GM12864 (cell line): ENCODE results near the gene CHCHD3.

Experiments used
- DNase-seq: peaks from one replicate; pipeline ENCODE4 v3.0.0-alpha.2; 2011; ENCODE audit warnings: low read depth
- H3K4me3 ChIP-seq: 2 replicates; pipeline ENCODE4 v1.5.1; 2011; ENCODE audit warnings: mild to moderate bottlenecking, low read depth, low read length, control low read depth
- TF ChIP-seq, protein P1 (sequence below): IDR thresholded peaks from 2 replicates; pipeline ENCODE4 v1.5.1; 2011; ENCODE audit warnings: low read depth, mild to moderate bottlenecking, moderate library complexity, low read length, control low read depth, inconsistent platforms; ENCODE audit errors: missing control alignments

CHCHD3 gene

DNA sequence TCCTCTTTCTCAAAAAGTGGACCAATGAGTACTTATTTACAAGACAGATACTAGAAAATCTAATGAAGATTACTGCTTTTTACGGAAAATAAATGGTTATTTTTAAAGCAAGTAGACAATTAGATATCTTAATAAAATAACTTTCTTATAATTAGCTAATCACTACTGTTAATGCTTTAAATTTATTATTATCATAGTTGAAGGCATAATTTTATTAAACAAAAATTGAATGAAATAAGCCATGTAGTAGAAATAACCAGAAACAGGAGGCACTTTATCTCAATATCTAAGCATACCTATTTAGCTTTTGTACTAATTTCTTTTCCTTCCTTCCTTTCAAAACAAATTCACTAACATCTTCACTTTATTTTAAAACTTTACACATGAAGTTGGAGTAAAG, 134.9 kb downstream of the CHCHD3 start:
- DNase-seq = no peak
- H3K4me3 ChIP-seq = no peak overlapping the region
- TF ChIP-seq, protein P1, sequence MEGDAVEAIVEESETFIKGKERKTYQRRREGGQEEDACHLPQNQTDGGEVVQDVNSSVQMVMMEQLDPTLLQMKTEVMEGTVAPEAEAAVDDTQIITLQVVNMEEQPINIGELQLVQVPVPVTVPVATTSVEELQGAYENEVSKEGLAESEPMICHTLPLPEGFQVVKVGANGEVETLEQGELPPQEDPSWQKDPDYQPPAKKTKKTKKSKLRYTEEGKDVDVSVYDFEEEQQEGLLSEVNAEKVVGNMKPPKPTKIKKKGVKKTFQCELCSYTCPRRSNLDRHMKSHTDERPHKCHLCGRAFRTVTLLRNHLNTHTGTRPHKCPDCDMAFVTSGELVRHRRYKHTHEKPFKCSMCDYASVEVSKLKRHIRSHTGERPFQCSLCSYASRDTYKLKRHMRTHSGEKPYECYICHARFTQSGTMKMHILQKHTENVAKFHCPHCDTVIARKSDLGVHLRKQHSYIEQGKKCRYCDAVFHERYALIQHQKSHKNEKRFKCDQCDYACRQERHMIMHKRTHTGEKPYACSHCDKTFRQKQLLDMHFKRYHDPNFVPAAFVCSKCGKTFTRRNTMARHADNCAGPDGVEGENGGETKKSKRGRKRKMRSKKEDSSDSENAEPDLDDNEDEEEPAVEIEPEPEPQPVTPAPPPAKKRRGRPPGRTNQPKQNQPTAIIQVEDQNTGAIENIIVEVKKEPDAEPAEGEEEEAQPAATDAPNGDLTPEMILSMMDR = no peak

DNA sequence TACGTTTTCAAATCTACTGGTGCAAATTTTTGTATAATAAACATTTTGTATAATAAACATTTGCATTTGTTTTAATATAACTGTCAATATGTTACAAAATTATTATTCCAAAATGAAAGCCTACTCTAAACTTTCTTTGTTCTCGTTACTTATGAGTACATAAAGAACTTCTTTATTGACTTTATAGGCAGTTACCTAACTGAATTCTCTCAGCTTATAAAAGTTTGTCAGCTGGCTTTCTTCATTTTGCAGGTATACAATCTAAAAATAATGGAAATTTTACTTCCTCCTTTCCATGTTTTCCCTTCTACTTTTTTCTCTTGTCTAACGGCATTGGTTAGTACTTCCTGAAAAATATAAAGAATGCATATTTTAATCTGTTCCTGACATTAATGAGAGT, 137.1 kb downstream of the CHCHD3 start:
- DNase-seq = no peak
- TF ChIP-seq, protein P1 = no peak
- no peak overlapping the region for H3K4me3 ChIP-seq

DNA sequence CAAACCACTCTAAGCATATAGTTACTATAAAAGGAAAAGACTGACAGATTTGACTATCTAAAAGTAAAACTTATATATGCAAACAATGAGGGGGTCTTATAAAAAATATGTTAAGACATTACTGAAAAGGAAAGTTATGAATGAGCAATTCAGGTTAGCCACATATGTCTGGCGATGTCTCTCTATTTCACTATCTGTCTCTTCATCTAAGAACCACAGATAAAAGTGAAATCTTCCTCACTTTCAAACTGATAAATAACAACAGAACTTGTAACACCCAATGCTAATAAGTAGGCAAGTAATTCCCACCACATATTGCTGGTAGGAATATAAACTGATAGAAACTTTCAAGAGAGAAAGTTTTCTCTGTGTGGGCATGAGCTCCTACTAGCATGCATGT, 138.2 kb downstream of the CHCHD3 start:
- no peak overlapping the region for H3K4me3 ChIP-seq
- TF ChIP-seq, protein P1 = no peak
- no peak for DNase-seq

DNA sequence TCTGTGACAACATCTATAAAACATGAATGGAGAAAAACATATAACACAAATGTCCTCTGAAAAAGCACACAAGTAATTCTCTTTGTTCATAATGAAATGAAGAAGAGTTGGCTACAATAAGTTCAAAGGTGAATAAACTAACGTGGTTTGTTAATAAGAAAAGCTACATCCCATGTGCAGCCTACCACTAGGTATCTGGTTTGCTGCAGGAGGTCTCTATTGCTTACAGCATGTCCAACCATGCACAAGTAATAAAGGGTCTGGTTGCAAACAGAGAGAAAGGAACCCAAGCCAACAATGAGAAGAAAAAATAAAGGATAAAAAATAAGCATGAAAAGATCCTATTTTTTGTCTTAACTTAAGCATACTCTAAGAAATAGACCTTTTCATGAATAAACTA, 139.2 kb downstream of the CHCHD3 start:
- H3K4me3 ChIP-seq = no peak overlapping the region
- DNase-seq = no peak
- TF ChIP-seq, protein P1 = no peak

DNA sequence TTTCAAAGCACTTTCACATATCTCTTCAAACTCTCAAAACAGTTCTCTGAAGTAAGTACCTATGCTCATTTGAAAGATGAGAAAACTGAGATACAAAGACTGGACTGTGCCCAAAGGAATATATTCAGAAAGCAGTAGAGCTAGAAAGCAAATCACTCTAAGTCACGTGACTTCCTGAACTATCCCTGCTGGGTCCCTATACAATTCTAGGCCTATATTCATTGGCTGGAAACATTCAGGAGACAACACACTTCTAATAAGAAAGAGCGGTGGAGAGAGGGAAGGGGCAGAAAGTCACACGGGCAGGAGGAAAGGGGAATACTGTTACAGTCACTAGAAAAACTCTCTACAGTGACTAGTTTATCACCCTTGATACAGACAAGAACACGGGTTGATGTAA, 140.0 kb downstream of the CHCHD3 start:
- no peak overlapping the region for H3K4me3 ChIP-seq
- no peak for DNase-seq
- TF ChIP-seq, protein P1 = no peak

DNA sequence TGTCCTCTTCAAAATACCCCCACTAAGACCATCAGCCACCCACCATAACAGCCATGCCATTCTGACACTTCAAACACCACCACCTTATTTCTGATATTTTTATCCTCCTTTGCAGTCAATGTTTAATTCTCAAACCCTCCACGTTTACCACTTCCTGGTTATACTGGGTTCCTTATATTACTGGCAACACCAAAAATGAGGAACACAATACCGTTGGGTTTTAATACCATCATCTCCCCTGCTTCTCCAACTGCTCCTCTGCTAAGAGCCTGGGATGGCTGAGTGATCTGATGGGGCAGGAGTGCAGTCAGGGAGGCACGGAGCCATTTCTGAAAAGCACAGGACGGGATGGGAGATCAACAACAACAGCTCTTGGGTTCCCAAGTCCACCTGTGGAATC, 140.5 kb downstream of the CHCHD3 start:
- TF ChIP-seq, protein P1 = no peak
- DNase-seq = no peak
- H3K4me3 ChIP-seq = no peak overlapping the region

DNA sequence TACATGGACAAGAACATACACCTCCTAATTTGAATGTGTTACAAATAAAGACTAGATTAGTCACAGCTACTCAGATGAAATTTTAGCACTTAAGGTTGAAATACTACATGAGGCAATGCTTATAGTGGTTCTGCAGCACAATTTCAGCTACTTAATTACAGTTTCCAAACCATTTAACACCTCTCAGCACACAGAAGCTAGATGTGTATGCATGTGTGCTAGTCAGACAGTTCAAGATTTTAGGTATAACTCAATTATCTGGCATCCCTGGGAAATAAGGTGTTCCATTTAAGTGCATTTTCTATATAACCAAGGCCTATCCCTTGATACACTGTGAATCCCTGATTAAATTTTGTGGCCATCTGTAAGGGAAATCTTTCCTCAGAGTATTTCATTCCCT, 141.8 kb downstream of the CHCHD3 start:
- DNase-seq = no peak
- H3K4me3 ChIP-seq = no peak overlapping the region
- TF ChIP-seq, protein P1 = no peak
